ENCODE data around the gene ARL13B.

Gene ARL13B

DNA sequence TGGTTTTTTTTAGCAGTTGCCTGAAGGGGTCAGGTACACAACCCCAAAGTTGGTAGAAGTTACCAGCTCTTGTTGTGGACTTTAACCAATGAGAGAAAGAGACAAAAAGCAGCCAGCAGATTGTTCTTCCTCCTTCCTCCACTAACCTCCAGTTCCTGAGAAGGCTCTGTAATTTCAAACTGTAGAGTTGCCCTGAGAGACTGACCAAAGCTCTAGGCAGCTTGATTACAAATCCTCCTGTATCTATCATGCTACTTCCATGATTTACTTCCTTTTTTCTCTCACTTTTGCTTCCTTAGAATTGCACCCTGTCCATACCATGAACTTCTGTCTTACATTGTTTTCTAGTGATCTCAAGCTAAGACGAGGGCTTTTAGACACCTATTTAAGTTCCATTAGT is 112.1 kb downstream of the ARL13B start:
- TF ChIP-seq, protein P1, sequence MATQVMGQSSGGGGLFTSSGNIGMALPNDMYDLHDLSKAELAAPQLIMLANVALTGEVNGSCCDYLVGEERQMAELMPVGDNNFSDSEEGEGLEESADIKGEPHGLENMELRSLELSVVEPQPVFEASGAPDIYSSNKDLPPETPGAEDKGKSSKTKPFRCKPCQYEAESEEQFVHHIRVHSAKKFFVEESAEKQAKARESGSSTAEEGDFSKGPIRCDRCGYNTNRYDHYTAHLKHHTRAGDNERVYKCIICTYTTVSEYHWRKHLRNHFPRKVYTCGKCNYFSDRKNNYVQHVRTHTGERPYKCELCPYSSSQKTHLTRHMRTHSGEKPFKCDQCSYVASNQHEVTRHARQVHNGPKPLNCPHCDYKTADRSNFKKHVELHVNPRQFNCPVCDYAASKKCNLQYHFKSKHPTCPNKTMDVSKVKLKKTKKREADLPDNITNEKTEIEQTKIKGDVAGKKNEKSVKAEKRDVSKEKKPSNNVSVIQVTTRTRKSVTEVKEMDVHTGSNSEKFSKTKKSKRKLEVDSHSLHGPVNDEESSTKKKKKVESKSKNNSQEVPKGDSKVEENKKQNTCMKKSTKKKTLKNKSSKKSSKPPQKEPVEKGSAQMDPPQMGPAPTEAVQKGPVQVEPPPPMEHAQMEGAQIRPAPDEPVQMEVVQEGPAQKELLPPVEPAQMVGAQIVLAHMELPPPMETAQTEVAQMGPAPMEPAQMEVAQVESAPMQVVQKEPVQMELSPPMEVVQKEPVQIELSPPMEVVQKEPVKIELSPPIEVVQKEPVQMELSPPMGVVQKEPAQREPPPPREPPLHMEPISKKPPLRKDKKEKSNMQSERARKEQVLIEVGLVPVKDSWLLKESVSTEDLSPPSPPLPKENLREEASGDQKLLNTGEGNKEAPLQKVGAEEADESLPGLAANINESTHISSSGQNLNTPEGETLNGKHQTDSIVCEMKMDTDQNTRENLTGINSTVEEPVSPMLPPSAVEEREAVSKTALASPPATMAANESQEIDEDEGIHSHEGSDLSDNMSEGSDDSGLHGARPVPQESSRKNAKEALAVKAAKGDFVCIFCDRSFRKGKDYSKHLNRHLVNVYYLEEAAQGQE (IDR thresholded peaks at IDR 0.05; ENCODE audit: insufficient read depth in 1 of 2, low read depth in 2 of 2, low read length in 2 of 2): no peak

DNA sequence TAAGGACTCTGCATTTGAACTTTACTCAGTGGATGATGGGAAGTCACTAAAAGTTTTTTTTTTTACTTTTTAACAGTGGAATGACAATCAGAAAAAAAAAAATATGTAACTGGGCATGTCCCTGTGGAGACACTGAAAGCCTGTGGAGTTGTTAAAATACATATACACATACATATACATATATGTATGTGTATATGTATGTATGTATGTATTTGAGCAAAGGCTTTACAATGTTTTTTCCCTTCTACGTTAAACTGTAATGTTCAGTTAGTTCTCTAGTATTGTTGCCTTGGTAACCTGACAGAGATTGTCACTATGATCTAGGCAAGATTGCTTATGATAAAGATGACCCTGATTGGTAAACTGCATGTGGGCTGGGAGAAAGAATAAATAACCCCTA is 113.2 kb downstream of the ARL13B start:
- no peak for TF ChIP-seq SIN3A (IDR thresholded peaks at IDR 0.05; ENCODE audit: borderline replicate concordance, insufficient read depth, low read length)
- TF ChIP-seq, protein P1 (IDR thresholded peaks at IDR 0.05; ENCODE audit: insufficient read depth in 1 of 2, low read depth in 2 of 2, low read length in 2 of 2): no peak
- TF ChIP-seq FOXP2 (optimal IDR thresholded peaks at IDR 0.05; ENCODE audit: borderline replicate concordance, extremely low read depth, extremely low read length, insufficient read depth): no peak
- no peak for TF ChIP-seq POLR2AphosphoS5 (IDR thresholded peaks at IDR 0.05; ENCODE audit: low read depth, low read length)
- TF ChIP-seq TAF1 (IDR thresholded peaks at IDR 0.05; ENCODE audit: borderline replicate concordance, insufficient read depth, low read length): no peak

DNA sequence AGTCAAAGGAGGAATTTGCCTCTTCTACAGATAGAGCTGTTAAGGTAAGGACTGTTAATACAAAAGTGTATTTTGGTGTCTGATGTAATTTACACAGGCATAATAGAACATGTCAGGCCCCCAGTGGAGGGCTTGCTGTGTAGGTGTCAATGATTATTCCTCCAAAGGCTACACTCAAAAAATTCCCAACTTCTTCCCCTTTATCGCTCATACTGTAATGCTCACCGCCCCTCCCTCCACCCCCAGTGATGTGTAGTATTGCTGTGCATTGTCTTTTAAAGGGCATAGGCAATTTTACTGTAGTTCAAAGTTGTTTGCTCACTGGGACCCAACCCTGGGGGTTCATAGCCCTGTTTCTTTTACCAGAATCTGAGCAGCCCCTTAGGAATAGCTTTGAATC is 115.2 kb downstream of the ARL13B start:
- TF ChIP-seq TAF1 (IDR thresholded peaks at IDR 0.05; ENCODE audit: borderline replicate concordance, insufficient read depth, low read length): no peak
- TF ChIP-seq FOXP2 (optimal IDR thresholded peaks at IDR 0.05; ENCODE audit: borderline replicate concordance, extremely low read depth, extremely low read length, insufficient read depth): no peak
- TF ChIP-seq SIN3A (IDR thresholded peaks at IDR 0.05; ENCODE audit: borderline replicate concordance, insufficient read depth, low read length): no peak
- TF ChIP-seq, protein P1 (IDR thresholded peaks at IDR 0.05; ENCODE audit: insufficient read depth in 1 of 2, low read depth in 2 of 2, low read length in 2 of 2): no peak
- TF ChIP-seq POLR2AphosphoS5 (IDR thresholded peaks at IDR 0.05; ENCODE audit: low read depth, low read length): no peak

DNA sequence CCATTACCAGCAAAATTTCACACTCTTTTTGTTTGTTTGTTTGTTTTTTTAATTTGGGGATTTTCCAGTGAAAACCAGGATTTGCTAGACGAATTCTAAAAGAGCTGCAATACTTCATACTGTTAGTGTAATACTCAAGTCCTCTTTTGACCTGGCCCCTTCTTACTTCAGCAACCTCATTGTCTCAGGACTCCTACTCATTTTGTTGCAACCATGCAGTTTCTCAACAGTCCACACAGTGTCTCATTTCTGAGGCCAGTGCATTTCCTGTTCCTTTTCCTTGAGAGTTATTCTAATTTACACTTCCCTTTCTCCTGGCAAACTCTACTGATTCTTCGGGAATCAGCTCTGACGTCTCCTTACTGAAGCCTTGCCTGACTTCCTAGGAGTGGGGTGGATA is 118.5 kb downstream of the ARL13B start:
- TF ChIP-seq SIN3A (IDR thresholded peaks at IDR 0.05; ENCODE audit: borderline replicate concordance, insufficient read depth, low read length) (no peak), TAF1 (IDR thresholded peaks at IDR 0.05; ENCODE audit: borderline replicate concordance, insufficient read depth, low read length) (no peak), FOXP2 (optimal IDR thresholded peaks at IDR 0.05; ENCODE audit: borderline replicate concordance, extremely low read depth, extremely low read length, insufficient read depth) (no peak), POLR2AphosphoS5 (IDR thresholded peaks at IDR 0.05; ENCODE audit: low read depth, low read length) (no peak)
- TF ChIP-seq, protein P1 (IDR thresholded peaks at IDR 0.05; ENCODE audit: insufficient read depth in 1 of 2, low read depth in 2 of 2, low read length in 2 of 2): no peak

DNA sequence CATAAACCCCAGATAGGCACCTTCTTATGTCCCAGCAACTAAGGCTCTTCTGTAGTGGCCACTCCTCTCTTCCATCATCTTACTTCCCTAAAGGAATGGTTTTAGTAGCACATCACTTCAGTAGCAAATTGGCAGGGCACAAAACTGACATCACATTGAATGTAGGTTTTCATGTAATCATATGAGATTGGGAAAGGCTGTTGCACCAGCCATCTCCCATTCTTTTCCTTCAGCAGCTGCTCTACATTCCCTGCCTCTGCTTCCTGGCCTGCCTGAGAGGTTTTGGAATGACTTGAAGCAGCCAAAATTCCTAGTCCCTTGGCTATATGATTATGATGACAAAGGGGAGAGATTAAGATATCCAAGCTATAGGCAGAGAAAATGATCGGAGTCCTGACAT is 119.4 kb downstream of the ARL13B start:
- TF ChIP-seq FOXP2 (optimal IDR thresholded peaks at IDR 0.05; ENCODE audit: borderline replicate concordance, extremely low read depth, extremely low read length, insufficient read depth) (no peak), SIN3A (IDR thresholded peaks at IDR 0.05; ENCODE audit: borderline replicate concordance, insufficient read depth, low read length) (no peak), TAF1 (IDR thresholded peaks at IDR 0.05; ENCODE audit: borderline replicate concordance, insufficient read depth, low read length) (no peak), POLR2AphosphoS5 (IDR thresholded peaks at IDR 0.05; ENCODE audit: low read depth, low read length) (no peak)
- TF ChIP-seq, protein P1 (IDR thresholded peaks at IDR 0.05; ENCODE audit: insufficient read depth in 1 of 2, low read depth in 2 of 2, low read length in 2 of 2): no peak
